HG03064 (cell line): Measurements from ENCODE around the gene SSNA1.

Experiments
- ATAC-seq: cut with Tn5 transposase; IDR thresholded peaks from one replicate; pipeline ENCODE4 v1.9.1; 2021; ENCODE audit warnings: low read depth; ENCODE audit not compliant: unreplicated experiment

SSNA1 gene, protein sequence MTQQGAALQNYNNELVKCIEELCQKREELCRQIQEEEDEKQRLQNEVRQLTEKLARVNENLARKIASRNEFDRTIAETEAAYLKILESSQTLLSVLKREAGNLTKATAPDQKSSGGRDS

GRCh38 chr9:137188490-137189296, at the start of gene SSNA1, which contains the start of gene ANAPC2:
SSNA1 (plus strand) TSS chr9:137188676; CDS start chr9:137188727, 51 bp downstream.
ANAPC2 (minus strand) TSS chr9:137188560; CDS start chr9:137188532, 28 bp downstream.
- peak; percentile 60 for ATAC-seq

DNA sequence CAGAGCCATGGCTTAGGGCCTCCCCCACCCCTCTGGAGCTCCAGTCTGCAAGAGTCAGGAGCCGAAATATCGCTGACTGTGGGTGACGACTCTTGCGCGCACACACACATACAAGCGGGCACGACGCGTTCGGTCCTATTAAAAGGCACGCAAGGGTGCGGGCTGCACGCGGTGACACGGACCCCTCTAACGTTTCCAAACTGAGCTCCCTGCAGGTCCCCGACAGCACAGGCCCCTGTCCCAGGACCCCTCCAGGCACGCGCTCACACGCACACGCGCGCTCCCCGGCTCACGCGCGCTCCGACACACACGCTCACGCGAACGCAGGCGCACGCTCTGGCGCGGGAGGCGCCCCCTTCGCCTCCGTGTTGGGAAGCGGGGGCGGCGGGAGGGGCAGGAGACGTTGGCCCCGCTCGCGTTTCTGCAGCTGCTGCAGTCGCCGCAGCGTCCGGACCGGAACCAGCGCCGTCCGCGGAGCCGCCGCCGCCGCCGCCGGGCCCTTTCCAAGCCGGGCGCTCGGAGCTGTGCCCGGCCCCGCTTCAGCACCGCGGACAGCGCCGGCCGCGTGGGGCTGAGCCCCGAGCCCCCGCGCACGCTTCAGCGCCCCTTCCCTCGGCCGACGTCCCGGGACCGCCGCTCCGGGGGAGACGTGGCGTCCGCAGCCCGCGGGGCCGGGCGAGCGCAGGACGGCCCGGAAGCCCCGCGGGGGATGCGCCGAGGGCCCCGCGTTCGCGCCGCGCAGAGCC, 49.6 kb upstream of the SSNA1 start, which contains the start of gene GRIN1:
TSS of gene GRIN1 (plus strand) at position 433 of the 746 bp plus-strand sequence. CDS start 333 bp downstream, outside the sequence.
- ATAC-seq, result no peak

DNA sequence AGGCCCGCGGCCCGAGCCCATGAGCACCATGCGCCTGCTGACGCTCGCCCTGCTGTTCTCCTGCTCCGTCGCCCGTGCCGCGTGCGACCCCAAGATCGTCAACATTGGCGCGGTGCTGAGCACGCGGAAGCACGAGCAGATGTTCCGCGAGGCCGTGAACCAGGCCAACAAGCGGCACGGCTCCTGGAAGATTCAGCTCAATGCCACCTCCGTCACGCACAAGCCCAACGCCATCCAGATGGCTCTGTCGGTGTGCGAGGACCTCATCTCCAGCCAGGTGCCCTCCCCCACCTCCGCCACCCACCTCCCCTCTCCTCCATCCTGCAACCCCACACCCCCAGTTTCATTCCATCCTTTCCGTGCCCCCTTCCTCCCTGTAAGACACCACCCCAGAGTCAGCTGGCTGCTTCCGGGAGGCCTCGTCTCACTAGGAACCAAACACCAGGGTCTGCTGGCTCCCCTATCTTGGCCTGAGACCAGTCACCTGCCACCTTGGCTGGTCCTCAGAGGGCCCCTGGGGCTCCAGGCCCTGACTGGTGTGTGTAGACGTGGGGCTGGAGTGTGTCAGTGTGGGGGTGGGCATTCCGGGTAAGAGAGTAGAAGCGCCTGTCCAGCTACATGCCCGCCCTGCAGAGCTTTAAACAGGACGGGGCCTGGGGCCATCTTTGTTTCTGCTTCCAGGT, 48.9 kb upstream of the SSNA1 start:
- ATAC-seq, result no peak

DNA sequence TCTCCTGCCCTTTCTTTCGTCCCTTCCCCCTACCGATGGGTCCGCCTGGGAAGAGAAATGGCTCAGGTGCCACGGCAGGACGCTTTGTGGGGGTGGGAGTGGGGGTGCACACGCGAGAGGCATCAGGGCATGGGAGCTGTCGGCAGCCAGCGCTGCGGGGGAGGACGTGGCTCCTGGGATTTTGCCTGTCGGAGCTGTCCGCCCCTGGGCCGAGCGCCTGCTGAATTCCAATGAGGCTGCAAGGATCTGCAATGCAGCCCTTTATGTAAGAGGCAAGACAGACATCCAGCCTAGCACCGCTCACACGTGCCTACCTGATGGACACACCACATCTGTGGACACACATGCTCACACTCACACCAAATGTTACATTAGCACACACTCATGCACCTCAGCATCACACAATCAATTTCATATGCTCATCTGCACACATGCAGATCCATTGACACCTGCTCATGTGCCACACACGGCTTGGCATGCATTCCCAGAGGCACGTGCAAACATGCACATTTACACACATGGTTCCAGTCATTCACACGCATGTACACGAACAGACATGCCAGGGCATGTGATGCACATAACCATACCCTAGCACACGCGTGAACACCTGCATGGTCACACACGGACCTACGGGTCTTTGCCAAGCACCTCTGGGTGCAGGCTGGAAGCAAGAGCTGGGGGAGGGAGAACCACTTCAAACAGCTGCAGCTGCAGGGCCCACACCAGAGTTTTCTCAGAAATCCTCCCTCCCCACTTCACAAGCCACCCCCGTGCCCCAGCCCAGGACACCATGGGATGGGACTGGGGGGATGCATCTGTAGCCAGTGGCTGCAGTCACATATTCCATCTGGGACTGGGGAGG, 48.1 kb upstream of the SSNA1 start:
- no peak for ATAC-seq

DNA sequence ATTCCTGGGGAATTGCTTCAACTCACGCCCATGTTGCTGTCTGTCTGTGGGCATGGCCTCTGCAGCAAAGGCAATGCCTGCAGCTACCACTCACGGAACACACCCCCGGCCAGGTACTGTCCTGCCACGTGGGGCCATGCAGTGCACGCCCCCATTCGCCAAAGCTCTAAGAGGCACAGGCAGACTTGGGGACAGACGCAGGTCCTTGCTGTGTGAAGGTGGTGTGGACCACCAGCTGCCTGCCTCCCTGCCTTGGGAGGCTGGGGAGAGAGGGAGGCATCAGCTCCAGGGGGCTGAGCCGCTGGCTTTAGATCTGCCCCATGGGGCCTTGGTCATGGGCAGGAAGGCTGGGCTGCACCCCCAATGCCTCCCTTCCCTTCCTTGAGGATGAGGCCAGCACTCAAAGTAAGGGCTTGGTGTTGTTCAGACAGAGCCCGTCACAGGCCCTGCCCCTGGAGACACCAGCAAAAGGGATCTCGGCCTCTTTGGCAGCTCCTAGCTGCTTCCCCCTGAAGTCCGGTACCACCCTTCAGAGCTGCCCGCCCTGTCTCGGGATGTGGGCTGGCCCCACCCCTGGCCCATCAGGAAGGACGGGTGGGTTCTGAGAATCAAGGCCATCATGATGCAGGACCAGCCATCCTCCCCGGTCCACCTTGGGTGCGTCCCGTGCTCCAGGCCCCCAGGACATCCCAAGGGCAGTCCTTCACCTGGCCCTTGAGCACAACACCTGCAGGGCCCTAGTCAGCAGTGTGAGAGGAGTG, 47.2 kb upstream of the SSNA1 start:
- ATAC-seq, result no peak

DNA sequence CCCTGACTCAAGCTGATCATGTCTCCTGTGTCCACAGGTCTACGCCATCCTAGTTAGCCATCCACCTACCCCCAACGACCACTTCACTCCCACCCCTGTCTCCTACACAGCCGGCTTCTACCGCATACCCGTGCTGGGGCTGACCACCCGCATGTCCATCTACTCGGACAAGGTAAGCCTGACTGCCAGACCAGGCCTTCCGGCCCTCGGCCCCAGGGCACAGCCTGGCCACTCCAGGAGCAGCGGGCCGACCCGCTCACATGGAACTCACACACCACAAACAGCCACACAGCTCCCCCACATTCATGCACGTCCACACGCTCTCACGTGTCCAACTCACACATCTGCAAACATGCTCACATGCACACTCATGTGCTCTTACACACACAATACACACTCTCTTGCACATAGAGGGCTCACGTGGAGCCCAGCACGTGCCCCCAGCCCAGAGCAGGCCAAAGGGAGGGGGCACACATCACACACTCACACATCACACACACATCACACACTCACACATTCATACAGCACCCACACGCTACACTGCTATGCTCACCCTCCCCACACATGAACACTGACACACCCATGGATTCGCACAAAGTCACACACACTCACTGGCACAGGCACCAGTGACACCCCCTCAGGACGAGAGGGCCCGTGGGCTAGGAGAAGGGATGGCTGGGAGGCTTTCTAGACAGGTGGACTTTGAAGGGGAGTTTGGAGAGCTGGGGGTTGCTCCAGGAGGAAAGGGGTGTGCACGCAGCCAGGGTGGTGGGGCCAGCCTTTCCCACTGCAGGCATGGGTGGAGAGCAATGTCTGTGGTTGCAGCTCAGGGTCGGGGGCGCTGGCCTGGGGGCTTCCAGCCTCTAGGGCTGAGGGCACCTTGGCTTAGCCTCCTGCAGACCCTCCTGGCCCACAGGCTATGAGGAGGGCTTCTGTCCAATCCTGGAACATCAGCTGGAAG, 46.2 kb upstream of the SSNA1 start:
- no peak for ATAC-seq

DNA sequence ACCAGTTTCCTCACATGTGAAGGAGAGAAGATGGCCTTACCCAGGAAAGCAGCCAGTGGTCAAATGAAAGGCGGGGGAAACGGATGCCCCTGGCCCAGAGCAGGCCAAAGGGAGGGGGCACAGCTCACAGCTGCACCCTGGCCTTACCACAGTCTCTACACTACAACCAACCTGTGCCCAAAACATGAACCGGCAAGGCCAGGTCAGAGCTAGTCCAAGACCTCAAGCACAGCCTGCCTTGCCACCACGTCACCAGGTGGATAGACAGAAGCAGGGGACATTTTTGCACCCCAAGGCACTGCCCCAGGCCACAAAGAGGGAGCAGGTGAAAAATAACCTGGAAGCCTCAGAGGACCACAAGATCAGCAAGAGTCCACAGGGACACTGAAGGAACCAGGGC, 45.0 kb upstream of the SSNA1 start:
- ATAC-seq, result no peak

DNA sequence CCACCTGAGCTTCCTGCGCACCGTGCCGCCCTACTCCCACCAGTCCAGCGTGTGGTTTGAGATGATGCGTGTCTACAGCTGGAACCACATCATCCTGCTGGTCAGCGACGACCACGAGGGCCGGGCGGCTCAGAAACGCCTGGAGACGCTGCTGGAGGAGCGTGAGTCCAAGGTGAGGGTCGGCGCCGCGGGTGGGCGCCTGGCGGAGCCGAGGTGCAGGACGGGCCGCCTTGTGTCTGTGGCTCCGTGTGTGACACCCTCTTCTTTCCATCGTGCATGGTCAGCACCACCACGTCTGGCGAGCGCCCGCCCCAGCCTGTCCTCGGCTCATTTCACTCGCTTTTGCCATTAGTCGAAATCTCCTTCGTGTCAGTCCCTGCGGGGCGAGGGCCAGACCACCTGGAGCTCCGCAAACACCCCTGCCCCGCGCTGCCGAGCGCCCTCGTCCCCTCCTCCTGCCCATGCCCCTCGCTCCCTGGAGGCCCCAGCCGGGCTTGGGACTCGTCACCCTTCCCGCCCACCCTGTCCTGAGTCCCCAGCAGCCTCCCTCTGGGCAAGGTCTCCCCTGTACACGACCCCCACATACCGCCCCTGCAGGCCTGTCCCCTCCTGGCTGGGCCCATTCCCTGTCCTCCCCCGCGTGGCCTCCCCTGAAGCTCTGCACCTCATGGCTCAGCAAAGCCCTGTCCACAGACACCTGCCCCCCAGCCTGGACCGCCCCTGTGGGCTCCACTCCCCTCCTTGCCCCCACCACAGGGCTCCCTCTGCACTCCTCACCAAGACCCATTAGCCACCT, 42.5 kb upstream of the SSNA1 start:
- ATAC-seq, result no peak

GRCh38 chr9:137146527-137146918, 42.0 kb upstream of the SSNA1 start:
- ATAC-seq, result no peak

DNA sequence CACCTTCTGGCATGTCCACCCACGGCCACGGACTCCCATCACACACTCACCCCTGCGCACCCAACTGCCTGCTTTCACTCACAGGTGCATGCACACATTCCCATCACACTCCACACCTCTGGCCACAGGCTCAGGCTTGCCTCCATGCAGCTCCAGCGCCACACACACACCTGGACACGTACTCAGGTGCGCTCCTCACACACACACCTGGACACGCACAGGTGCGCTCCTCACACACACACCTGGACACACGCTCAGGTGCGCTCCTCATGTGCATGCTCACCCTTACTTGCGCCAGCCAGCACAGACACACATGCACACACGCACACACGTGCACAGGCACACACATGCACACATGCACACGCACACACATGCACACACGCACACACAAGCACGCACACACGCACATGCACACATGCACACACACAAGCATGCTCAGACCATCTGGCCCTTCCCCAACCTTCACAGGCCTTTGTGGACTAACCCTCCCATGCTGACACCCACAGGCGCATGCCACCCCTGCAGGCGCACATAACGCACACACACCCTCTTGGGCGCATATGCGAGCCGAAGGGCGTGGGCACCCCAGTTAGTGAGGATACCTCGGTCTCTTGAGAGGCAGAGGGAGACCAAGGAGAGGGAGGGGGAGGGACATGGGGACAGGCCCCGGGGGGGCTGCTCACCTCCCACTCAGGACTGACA, 41.2 kb upstream of the SSNA1 start:
- no peak for ATAC-seq

- ATAC-seq, result no peak
These were observed 40.7 kb upstream of the SSNA1 start for GRCh38 chr9:137147793-137148160.

DNA sequence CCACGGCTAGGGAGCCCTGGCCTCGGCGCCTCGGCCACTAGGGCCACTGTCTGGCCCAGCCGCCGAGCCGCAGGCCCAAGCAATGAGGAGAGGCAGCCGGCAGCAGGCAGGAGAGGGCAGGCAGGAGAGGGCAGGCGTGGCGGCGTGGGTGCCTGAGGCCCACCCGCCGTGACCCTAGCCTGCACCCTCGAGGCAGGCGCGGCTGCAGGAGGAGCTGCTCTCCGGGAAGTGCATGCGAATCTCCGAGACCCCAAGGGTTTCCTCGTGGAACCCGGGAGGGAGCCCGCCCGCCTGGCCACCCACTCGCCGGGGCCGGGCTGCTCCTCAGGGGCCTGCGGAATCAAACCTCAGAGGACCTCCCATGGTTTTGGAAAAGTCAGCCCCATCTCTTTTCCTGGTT, 40.2 kb upstream of the SSNA1 start:
- ATAC-seq, result no peak

GRCh38 chr9:137148661-137149060, 39.8 kb upstream of the SSNA1 start:
- ATAC-seq, result no peak

- no peak for ATAC-seq
These were observed 39.1 kb upstream of the SSNA1 start for GRCh38 chr9:137149363-137149762.

GRCh38 chr9:137149942-137150616, 38.4 kb upstream of the SSNA1 start:
- ATAC-seq, result peak; percentile 14
